ENCODE results near the gene TSSK6.
A peak's percentile ranks its signal among the peaks of the same experiment; 100 is the strongest.

TSSK6 gene

DNA sequence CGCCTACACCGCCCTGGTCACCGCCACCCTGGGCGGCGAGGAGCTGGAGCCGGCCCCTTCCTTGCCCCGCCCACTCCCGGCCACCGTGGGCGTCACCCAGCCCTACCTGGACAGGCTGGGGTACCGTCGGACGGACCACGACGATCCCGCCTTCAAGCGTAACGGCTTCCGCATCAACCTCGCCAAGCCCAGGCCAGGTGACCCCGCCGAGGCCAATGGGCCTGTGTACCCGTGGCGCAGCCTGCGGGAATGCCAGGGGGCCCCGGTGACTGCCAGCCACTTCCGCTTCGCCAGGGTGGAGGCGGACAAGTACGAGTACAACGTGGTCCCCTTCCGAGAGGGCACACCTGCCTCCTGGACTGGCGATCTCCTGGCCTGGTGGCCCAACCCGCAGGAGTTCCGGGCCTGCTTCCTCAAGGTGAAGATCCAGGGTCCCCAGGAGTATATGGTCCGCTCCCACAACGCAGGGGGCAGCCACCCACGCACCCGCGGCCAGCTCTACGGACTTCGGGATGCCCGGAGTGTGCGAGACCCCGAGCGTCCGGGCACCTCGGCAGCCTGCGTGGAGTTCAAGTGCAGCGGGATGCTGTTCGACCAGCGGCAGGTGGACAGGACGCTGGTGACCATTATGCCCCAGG is 29.7 kb upstream of the TSSK6 start:
- DNase-seq (ENCODE audit: low read depth), result no peak

DNA sequence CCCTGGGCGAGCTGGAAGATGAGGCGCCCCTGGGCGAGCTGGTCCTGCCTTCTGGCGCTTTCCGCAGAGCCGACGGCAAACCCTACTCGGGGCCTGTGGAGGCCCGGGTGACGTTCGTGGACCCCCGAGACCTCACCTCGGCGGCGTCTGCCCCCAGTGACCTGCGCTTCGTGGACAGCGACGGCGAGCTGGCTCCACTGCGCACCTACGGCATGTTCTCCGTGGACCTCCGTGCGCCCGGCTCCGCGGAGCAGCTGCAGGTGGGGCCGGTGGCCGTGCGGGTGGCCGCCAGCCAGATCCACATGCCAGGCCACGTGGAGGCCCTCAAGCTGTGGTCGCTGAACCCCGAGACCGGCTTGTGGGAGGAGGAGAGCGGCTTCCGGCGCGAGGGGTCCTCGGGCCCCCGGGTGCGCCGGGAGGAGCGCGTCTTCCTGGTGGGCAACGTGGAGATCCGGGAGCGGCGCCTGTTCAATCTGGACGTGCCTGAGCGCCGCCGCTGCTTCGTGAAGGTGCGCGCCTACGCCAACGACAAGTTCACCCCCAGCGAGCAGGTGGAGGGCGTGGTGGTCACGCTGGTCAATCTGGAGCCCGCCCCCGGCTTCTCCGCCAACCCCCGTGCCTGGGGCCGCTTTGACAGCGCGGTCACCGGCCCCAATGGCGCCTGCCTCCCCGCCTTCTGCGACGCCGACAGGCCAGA is 29.1 kb upstream of the TSSK6 start:
- no peak for DNase-seq (ENCODE audit: low read depth)

- DNase-seq (ENCODE audit: low read depth), result no peak
Observed at GRCh38 chr19:19543640-19544039, 28.3 kb upstream of the TSSK6 start.

- no peak for DNase-seq (ENCODE audit: low read depth)
Observed at GRCh38 chr19:19543101-19543500, 27.8 kb upstream of the TSSK6 start.

DNA sequence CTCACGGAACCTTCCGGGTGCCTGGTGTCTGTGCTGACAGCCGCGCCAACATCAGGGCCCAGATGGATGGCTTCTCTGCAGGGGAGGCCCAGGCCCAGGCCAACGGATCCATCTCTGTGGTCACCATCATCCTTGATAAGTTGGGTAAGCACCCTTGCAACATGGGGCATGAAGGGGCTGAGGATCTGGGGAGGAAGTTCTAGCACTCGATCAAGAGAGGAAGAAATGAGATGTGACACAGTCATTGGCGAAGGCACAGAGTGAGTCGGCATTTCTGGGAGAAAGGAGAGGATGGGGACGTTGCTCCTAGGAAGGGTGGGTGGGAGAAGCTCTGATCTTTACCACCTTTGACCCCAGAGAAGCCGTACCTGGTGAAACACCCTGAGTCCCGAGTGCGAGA is 27.2 kb upstream of the TSSK6 start:
- no peak for DNase-seq (ENCODE audit: low read depth)

DNA sequence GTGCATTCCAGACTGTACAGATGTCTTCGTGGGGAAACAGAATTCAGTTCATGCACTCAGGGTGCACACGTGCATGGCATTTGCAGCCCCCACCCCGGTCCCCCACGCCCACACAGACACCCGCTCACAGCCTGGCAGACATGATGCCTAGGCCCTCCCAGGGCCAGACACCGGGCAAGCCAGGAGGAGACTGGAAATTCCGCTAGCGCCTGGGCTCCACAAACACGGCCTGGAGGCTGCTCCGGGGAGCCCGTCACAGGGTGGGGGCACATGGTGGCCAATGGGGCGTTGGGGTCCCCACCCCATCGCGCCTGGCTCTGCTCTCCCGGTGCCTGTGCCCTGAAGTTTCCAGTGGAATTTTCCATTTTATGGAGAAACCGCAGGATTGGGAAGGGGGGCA is 26.3 kb upstream of the TSSK6 start:
- no peak for DNase-seq (ENCODE audit: low read depth)

- peak; percentile 66 for DNase-seq (ENCODE audit: low read depth)
Observed at GRCh38 chr19:19540715-19541515, 25.6 kb upstream of the TSSK6 start.

- DNase-seq (ENCODE audit: low read depth), result peak; percentile 65
Observed at GRCh38 chr19:19540064-19540714, 24.8 kb upstream of the TSSK6 start.

- DNase-seq (ENCODE audit: low read depth), result no peak
Observed at GRCh38 chr19:19539698-19540063, 24.3 kb upstream of the TSSK6 start.

GRCh38 chr19:19538785-19539166 is 23.4 kb upstream of the TSSK6 start:
- no peak for DNase-seq (ENCODE audit: low read depth)

DNA sequence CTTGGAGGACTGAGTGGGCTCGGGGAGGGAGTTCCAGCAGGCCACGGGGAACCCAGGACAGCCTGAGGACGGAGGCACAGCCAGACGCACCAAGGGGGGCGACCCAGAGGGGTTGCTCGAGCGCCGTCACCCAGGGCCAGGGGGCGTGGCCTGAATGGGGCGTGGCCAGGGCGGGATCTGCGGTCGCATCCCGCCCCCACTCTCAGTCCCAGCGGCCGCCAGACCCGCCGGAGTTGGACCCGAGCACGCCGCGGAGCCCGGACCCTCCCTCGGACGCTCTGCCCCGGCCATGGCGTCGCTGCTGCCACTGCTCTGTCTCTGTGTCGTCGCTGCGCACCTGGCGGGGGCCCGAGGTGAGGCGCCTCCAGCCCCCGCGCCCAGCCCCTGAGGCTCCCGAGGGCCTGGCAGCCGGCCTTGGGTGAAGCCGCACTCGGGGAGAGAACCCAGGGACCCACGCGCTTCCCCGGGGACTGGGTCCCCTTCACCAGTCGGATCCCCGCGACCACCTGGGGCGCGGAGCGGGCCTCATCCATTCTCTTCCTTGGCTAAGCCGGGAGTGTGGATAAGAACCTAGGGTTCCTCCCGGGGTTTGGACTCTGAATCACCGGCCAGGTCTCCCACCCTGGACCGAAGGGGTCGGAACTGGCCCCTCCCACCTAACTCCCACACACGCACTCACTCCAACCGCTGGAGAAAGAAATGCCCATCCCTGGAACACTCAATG is 22.9 kb upstream of the TSSK6 start, which contains the start of gene CILP2:
Gene CILP2 (plus strand): TSS at position 205 of the 724 bp plus-strand sequence. CDS start 85 bp downstream, at position 290.
- DNase-seq (ENCODE audit: low read depth), result no peak

- DNase-seq (ENCODE audit: low read depth), result no peak
Observed at GRCh38 chr19:19537075-19538048, 22.0 kb upstream of the TSSK6 start.

DNA sequence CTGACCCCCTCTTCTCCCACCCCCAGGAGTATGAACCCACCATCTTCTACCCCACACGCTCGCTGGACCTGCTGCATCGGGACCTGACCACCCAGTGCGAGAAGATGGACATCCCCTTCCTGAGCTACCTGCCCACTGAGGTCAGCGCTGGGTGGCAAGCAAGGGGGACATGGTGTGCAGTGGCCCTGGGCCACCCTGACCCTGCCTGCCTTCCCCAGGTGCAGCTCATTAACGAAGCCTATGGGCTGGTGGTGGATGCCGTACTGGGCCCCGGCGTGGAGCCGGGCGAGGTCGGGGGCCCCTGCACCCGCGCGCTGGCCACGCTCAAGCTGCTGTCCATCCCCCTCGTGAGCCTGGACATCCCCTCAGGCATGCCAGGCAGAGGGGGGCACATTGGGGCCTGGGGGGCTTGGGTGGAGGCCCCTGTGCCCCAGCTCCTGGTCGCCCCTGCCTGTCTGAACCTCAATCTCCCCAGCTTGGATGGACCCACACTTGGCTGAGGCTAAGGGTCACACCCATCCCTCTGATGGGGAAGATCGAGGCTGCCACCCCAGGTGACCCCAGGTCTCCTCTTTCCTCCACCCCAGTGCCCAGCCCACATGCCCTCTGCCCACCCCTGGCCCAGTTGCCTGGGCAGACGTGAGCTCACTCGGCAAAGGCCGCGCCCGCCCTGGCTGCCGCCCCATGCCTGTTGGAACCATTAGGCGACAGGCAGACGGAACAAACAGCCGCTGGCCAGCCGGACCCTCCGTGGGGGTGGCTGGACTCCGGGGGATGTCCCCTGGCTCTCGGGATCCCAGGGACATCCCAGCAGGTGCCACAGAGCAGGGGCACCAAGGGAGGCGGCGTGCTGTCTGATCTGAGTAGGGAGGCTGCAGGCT is 20.2 kb upstream of the TSSK6 start:
- no peak for DNase-seq (ENCODE audit: low read depth)

- DNase-seq (ENCODE audit: low read depth), result no peak
Observed at GRCh38 chr19:19534556-19535265, 19.4 kb upstream of the TSSK6 start.

- no peak for DNase-seq (ENCODE audit: low read depth)
Observed at GRCh38 chr19:19533841-19534240, 18.5 kb upstream of the TSSK6 start.

- no peak for DNase-seq (ENCODE audit: low read depth)
Observed at GRCh38 chr19:19532806-19533701, 17.7 kb upstream of the TSSK6 start.

DNA sequence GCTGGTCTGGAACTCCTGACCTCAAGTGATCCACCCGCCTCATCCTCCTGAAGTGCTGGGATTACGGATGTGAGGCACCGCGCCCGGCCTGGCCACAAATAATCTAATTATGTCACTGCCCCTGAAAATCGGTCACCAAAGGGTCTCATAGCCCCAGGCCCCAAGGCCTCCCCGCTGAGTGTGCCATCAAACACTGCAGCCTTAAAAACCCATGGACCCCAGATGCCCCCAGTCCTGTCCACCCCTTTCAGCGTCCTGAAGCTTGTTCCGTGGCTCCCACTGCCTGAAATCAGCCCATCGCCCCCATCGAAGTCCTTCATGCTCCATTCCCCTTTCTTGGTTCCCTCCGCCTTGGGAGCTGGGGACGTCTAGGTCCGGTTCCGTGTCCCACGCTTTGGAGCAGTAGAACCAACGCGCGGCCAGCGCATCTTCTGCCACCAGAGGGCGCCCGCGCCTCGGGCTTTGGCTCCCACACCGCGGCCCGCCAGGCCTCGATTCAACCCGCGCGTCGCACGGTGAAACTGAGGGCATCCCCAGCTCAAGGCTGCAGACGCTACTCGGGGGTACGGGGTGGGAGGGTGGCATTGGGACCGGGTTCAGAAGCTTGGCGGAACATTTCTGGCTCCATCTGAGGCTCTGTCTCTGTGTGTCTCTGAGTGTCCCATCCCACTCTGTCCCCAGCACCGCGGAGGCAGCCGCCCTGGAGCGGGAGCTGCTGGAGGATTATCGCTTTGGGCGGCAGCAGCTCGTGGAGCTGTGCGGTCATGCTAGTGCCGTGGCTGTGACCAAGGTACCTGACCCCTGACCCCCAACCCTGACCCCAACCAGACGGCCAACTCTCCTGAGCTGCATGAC is 16.8 kb upstream of the TSSK6 start:
- peak; percentile 55 for DNase-seq (ENCODE audit: low read depth)
